ENCODE results near the gene LRRC1.

LRRC1 gene

DNA sequence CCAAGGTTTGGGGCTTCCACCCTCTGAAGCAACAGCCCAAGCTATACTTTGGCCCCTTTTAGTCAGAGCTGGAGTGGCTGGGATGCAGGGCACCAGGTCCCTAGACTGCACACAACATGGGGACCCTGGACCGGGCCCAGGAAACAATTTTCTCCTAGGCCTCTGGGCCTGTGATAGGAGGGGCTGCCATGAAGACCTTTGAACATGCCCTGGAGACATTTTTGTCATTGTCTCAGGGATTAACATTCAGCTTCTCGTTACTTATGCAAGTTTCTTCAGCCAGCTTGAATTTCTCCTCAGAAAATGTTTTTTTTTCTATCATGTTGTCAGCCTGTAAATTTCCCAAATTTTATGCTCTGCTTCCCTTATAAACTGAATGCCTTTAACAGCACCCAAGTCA, 82.3 kb downstream of the LRRC1 start:
- Histone ChIP-seq H2BK15ac (ENCODE audit: low read length) (no peak overlapping the region), H3K18ac (ENCODE audit: low read length) (no peak overlapping the region), H2BK120ac (ENCODE audit: low read depth, low read length) (no peak overlapping the region), H3K9me3 (replicated peaks in 1 of 2; ENCODE audit: control insufficient read depth in 2 of 2, insufficient read depth in 1 of 2, low read depth in 1 of 2, low read length in 2 of 2) (peaks cover 0 to 6% of the 10 kb centered on the region in 2 donors), H3K4me2 (ENCODE audit: insufficient read depth, low read length, poor library complexity, severe bottlenecking) (no peak overlapping the region), H2BK5ac (ENCODE audit: low read length) (no peak overlapping the region), H3K9ac (ENCODE audit: low read depth, low read length, poor library complexity) (no peak overlapping the region), H2AFZ (ENCODE audit: low read length) (no peak overlapping the region), H3K4me1 (ENCODE audit: control insufficient read depth in 2 of 2, insufficient read depth in 1 of 2, low read depth in 1 of 2, low read length in 2 of 2) (no peaks in the 10 kb centered on the region), H2AK5ac (ENCODE audit: low read depth, low read length) (no peak overlapping the region), H3K27me3 (ENCODE audit: control insufficient read depth in 3 of 3, insufficient read depth in 3 of 3, low read depth in 1 of 3, low read length in 3 of 3) (no peaks in the 10 kb centered on the region), H4K91ac (ENCODE audit: low read depth, low read length, poor library complexity) (no peak overlapping the region), H3K36me3 (replicated peaks in 1 of 2; ENCODE audit: control insufficient read depth in 2 of 2, insufficient read depth in 2 of 2, low read length in 2 of 2) (no peaks in the 10 kb centered on the region), H3K4ac (ENCODE audit: low read length) (no peak overlapping the region), H3K4me3 (ENCODE audit: low read length in 2 of 2) (no peak overlapping the region), H3K14ac (ENCODE audit: low read length) (no peak overlapping the region), H3K23ac (ENCODE audit: low read depth, low read length, poor library complexity) (no peak overlapping the region), H3K27ac (replicated peaks; ENCODE audit: low read length) (no peak overlapping the region), H3K79me1 (ENCODE audit: low read depth, low read length) (peaks cover 1% of the 10 kb centered on the region), H2BK12ac (ENCODE audit: low read length) (no peak overlapping the region), H4K8ac (ENCODE audit: low read depth, low read length) (no peak overlapping the region)
- no peak for DNase-seq (ENCODE audit: low spot score)
- no CpG with 5 or more reads among the region's 2 CpGs for WGBS, 2 donors (ENCODE audit: extremely low coverage in 2 of 2, insufficient read length in 2 of 2, insufficient replicate concordance in 1 of 2)

DNA sequence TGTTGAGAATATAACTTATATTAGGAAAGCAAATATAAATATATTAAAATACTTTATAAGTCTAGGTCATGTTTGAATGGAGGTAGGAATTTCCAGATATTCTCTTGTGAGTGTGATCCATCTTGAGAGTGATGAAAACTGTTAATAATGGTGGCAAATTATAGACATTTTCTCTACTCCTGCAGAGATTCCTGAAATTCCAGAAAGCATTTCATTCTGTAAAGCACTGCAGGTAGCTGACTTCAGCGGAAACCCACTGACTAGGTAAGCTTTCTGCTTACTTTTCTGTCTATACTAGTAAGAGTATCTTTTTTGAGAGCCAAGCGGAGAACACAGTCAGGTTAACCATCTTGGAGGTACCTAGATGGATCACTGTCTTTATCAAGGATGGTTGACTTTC, 84.0 kb downstream of the LRRC1 start:
- Histone ChIP-seq H3K18ac (ENCODE audit: low read length) (no peak overlapping the region), H2AK5ac (ENCODE audit: low read depth, low read length) (no peak overlapping the region), H2BK12ac (ENCODE audit: low read length) (no peak overlapping the region), H3K4me2 (ENCODE audit: insufficient read depth, low read length, poor library complexity, severe bottlenecking) (no peak overlapping the region), H3K9me3 (replicated peaks in 1 of 2; ENCODE audit: control insufficient read depth in 2 of 2, insufficient read depth in 1 of 2, low read depth in 1 of 2, low read length in 2 of 2) (peaks cover 0 to 6% of the 10 kb centered on the region in 2 donors), H3K4me3 (ENCODE audit: low read length in 2 of 2) (no peak overlapping the region), H3K4me1 (ENCODE audit: control insufficient read depth in 2 of 2, insufficient read depth in 1 of 2, low read depth in 1 of 2, low read length in 2 of 2) (no peaks in the 10 kb centered on the region), H2BK15ac (ENCODE audit: low read length) (no peak overlapping the region), H3K36me3 (replicated peaks in 1 of 2; ENCODE audit: control insufficient read depth in 2 of 2, insufficient read depth in 2 of 2, low read length in 2 of 2) (no peaks in the 10 kb centered on the region), H2BK120ac (ENCODE audit: low read depth, low read length) (no peak overlapping the region), H3K14ac (ENCODE audit: low read length) (no peak overlapping the region), H3K27ac (replicated peaks; ENCODE audit: low read length) (no peak overlapping the region), H2BK5ac (ENCODE audit: low read length) (no peak overlapping the region), H3K79me1 (ENCODE audit: low read depth, low read length) (peaks cover 1% of the 10 kb centered on the region), H2AFZ (ENCODE audit: low read length) (no peak overlapping the region), H3K9ac (ENCODE audit: low read depth, low read length, poor library complexity) (no peak overlapping the region), H3K23ac (ENCODE audit: low read depth, low read length, poor library complexity) (no peak overlapping the region), H4K91ac (ENCODE audit: low read depth, low read length, poor library complexity) (no peak overlapping the region), H3K27me3 (ENCODE audit: control insufficient read depth in 3 of 3, insufficient read depth in 3 of 3, low read depth in 1 of 3, low read length in 3 of 3) (no peaks in the 10 kb centered on the region), H3K4ac (ENCODE audit: low read length) (no peak overlapping the region), H4K8ac (ENCODE audit: low read depth, low read length) (no peak overlapping the region)
- no CpG with 5 or more reads among the region's 2 CpGs for WGBS, 2 donors (ENCODE audit: extremely low coverage in 2 of 2, insufficient read length in 2 of 2, insufficient replicate concordance in 1 of 2)
- no peak for DNase-seq (ENCODE audit: low spot score)

DNA sequence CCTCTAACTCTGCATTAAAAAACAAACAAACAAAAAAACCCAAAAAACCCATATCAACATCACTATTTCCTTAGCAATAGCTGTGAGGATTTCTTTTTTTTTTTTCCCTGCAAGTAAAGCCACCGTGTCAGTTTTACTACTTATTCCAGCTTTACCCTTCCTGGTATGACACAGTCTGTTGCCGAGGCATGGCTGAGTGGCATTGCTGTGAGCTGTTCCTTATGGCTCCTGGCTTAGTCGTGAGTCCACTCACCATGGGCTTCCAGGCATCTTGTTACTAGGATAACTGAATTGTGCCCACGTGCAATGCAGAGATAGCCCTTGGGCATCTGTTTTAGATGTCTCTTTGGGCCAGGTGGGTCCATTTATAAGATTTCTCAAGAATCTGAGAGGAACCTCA, 84.8 kb downstream of the LRRC1 start:
- no peak overlapping the region for H3K14ac ChIP-seq (ENCODE audit: low read length)

DNA sequence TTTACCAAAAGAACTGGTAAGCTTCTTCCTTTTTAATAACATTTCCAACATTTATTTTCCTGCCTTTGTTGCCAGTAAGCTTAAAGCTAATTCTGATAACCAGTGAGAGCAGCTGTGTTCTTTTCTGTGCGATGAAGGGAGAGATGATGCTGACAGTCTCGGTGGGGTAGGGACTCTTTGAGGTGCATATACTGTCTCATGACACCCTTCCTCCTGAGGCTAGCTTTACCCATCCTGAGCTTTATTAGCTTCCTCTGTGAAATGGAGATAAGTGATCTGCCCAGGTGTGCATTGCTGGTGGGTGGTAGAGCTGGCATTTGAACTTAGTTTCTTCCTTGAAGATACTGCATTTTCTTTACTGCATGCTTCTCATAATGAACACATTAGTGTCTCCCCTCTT, 92.5 kb downstream of the LRRC1 start:
- H3K4me1 ChIP-seq (ENCODE audit: control insufficient read depth in 2 of 2, insufficient read depth in 1 of 2, low read depth in 1 of 2, low read length in 2 of 2) = peaks cover 0 to 1% of the 10 kb centered on the region in 2 donors
- no peak overlapping the region for H2BK120ac ChIP-seq (ENCODE audit: low read depth, low read length)
- no peak overlapping the region for H3K18ac ChIP-seq (ENCODE audit: low read length)
- no peak overlapping the region for H3K27ac ChIP-seq (replicated peaks; ENCODE audit: low read length)
- no peak overlapping the region for H2BK12ac ChIP-seq (ENCODE audit: low read length)
- no peak overlapping the region for H4K91ac ChIP-seq (ENCODE audit: low read depth, low read length, poor library complexity)
- no peak overlapping the region for H3K4me2 ChIP-seq (ENCODE audit: insufficient read depth, low read length, poor library complexity, severe bottlenecking)
- H2AFZ ChIP-seq (ENCODE audit: low read length) = no peak overlapping the region
- H3K9ac ChIP-seq (ENCODE audit: low read depth, low read length, poor library complexity) = no peak overlapping the region
- no peak overlapping the region for H3K4ac ChIP-seq (ENCODE audit: low read length)
- peak overlapping the region in 1 of 2 donors; percentile 14 for H3K4me3 ChIP-seq (ENCODE audit: low read length in 2 of 2)
- H4K8ac ChIP-seq (ENCODE audit: low read depth, low read length) = no peak overlapping the region
- H3K79me1 ChIP-seq (ENCODE audit: low read depth, low read length) = no peaks in the 10 kb centered on the region
- no peak overlapping the region for H2BK5ac ChIP-seq (ENCODE audit: low read length)
- H2AK5ac ChIP-seq (ENCODE audit: low read depth, low read length) = no peak overlapping the region
- no peaks in the 10 kb centered on the region for H3K27me3 ChIP-seq (ENCODE audit: control insufficient read depth in 3 of 3, insufficient read depth in 3 of 3, low read depth in 1 of 3, low read length in 3 of 3)
- WGBS, 2 donors (ENCODE audit: extremely low coverage in 2 of 2, insufficient read length in 2 of 2, insufficient replicate concordance in 1 of 2) = no CpG with 5 or more reads among the region's 2 CpGs
- DNase-seq (ENCODE audit: low spot score) = no peak
- H3K9me3 ChIP-seq (replicated peaks in 1 of 2; ENCODE audit: control insufficient read depth in 2 of 2, insufficient read depth in 1 of 2, low read depth in 1 of 2, low read length in 2 of 2) = no peaks in the 10 kb centered on the region
- H3K36me3 ChIP-seq (replicated peaks in 1 of 2; ENCODE audit: control insufficient read depth in 2 of 2, insufficient read depth in 2 of 2, low read length in 2 of 2) = no peaks in the 10 kb centered on the region
- no peak overlapping the region for H3K23ac ChIP-seq (ENCODE audit: low read depth, low read length, poor library complexity)
- no peak overlapping the region for H3K14ac ChIP-seq (ENCODE audit: low read length)
- no peak overlapping the region for H2BK15ac ChIP-seq (ENCODE audit: low read length)

More for the DNA sequence above, 84.8 kb downstream of the LRRC1 start:
- no peak overlapping the region for H2BK15ac ChIP-seq (ENCODE audit: low read length)
- no peak overlapping the region for H2AFZ ChIP-seq (ENCODE audit: low read length)
- no peaks in the 10 kb centered on the region for H3K36me3 ChIP-seq (replicated peaks in 1 of 2; ENCODE audit: control insufficient read depth in 2 of 2, insufficient read depth in 2 of 2, low read length in 2 of 2)
- no peak overlapping the region for H2BK120ac ChIP-seq (ENCODE audit: low read depth, low read length)
- H3K9me3 ChIP-seq (replicated peaks in 1 of 2; ENCODE audit: control insufficient read depth in 2 of 2, insufficient read depth in 1 of 2, low read depth in 1 of 2, low read length in 2 of 2) = peaks cover 0 to 6% of the 10 kb centered on the region in 2 donors
- H3K27ac ChIP-seq (replicated peaks; ENCODE audit: low read length) = no peak overlapping the region
- no peak overlapping the region for H4K91ac ChIP-seq (ENCODE audit: low read depth, low read length, poor library complexity)
- no peak overlapping the region for H2AK5ac ChIP-seq (ENCODE audit: low read depth, low read length)
- no peak overlapping the region for H3K4me2 ChIP-seq (ENCODE audit: insufficient read depth, low read length, poor library complexity, severe bottlenecking)
- no peak overlapping the region for H3K4me3 ChIP-seq (ENCODE audit: low read length in 2 of 2)
- H3K23ac ChIP-seq (ENCODE audit: low read depth, low read length, poor library complexity) = no peak overlapping the region
- H3K4ac ChIP-seq (ENCODE audit: low read length) = no peak overlapping the region
- H3K4me1 ChIP-seq (ENCODE audit: control insufficient read depth in 2 of 2, insufficient read depth in 1 of 2, low read depth in 1 of 2, low read length in 2 of 2) = no peaks in the 10 kb centered on the region
- H3K18ac ChIP-seq (ENCODE audit: low read length) = no peak overlapping the region
- peaks cover 1% of the 10 kb centered on the region for H3K79me1 ChIP-seq (ENCODE audit: low read depth, low read length)
- WGBS, 2 donors (ENCODE audit: extremely low coverage in 2 of 2, insufficient read length in 2 of 2, insufficient replicate concordance in 1 of 2) = no CpG with 5 or more reads among the region's 4 CpGs
- no peak overlapping the region for H4K8ac ChIP-seq (ENCODE audit: low read depth, low read length)
- no peak overlapping the region for H2BK5ac ChIP-seq (ENCODE audit: low read length)
- H3K9ac ChIP-seq (ENCODE audit: low read depth, low read length, poor library complexity) = no peak overlapping the region
- DNase-seq (ENCODE audit: low spot score) = no peak
- H2BK12ac ChIP-seq (ENCODE audit: low read length) = no peak overlapping the region
- no peaks in the 10 kb centered on the region for H3K27me3 ChIP-seq (ENCODE audit: control insufficient read depth in 3 of 3, insufficient read depth in 3 of 3, low read depth in 1 of 3, low read length in 3 of 3)
